Keratinocyte (primary cell): ENCODE results near the gene LAIR2.

Experiments
- EZH2 ChIP-seq: IDR thresholded peaks from one replicate; pipeline ENCODE4 v1.6.1; 2012; ENCODE audit warnings: inconsistent platforms, mild to moderate bottlenecking, low read length, moderate library complexity
- TF ChIP-seq, protein P1 (sequence below), 3 experiments: IDR thresholded peaks in 1 of 3; conservative IDR thresholded peaks in 1 of 3; optimal IDR thresholded peaks in 1 of 3; 2 replicates in 2 of 3; 3 replicates in 1 of 3; pipeline versions ENCODE3 to v1.5.1; 2011; ENCODE audit warnings: low read length in 3 of 3, mild to moderate bottlenecking in 3 of 3, moderate library complexity in 2 of 3, control low read depth in 1 of 3, inconsistent platforms in 1 of 3; ENCODE audit not compliant: insufficient read depth in 2 of 3; ENCODE audit errors: extremely low read depth in 1 of 3

DNA sequence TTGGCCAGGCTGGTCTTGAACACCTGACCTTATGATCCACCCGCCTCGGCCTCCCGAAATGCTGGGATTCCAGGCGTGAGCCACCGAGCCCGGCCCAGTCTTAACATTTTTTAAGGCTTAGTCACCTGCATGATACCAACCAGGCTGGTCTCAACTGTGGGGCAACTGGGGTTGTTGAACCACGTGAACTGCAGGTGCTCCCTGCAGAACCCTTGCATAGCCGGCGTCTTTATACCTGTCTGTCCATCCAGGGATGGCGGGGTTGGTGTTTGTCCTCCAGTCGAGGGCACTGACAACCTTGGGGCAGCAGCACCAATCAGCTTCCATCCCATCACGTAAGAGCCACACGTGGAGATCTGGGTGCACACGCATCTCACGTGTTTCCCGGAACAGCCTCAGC, 46.2 kb downstream of the LAIR2 start:
- TF ChIP-seq, protein P1, sequence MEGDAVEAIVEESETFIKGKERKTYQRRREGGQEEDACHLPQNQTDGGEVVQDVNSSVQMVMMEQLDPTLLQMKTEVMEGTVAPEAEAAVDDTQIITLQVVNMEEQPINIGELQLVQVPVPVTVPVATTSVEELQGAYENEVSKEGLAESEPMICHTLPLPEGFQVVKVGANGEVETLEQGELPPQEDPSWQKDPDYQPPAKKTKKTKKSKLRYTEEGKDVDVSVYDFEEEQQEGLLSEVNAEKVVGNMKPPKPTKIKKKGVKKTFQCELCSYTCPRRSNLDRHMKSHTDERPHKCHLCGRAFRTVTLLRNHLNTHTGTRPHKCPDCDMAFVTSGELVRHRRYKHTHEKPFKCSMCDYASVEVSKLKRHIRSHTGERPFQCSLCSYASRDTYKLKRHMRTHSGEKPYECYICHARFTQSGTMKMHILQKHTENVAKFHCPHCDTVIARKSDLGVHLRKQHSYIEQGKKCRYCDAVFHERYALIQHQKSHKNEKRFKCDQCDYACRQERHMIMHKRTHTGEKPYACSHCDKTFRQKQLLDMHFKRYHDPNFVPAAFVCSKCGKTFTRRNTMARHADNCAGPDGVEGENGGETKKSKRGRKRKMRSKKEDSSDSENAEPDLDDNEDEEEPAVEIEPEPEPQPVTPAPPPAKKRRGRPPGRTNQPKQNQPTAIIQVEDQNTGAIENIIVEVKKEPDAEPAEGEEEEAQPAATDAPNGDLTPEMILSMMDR (optimal IDR thresholded peaks at IDR 0.05 in 1 of 3, IDR thresholded peaks at IDR 0.05 in 1 of 3, conservative IDR thresholded peaks at IDR 0.05 in 1 of 3; ENCODE audit: extremely low read depth in 1 of 3, insufficient read depth in 2 of 3, low read length in 3 of 3) = no peak
- no peak for TF ChIP-seq EZH2
